ENCODE results near the gene TECTB. TPM values are rescaled to one million over a fixed set of nuclear protein-coding genes. Genes with fewer than 3 reads are reported as not detected.
A peak's percentile ranks its signal among the peaks of the same experiment; 100 is the strongest.

The TECTB gene
- total RNA-seq, 1 experiment from 2014 or later: 0.07 TPM

GRCh38 chr10:112295853-112296830 is 12.9 kb downstream of the TECTB start:
- Histone ChIP-seq H3K9me2 (ENCODE audit: insufficient read depth) (no peaks in the 10 kb centered on the region), H3K27me3 (ENCODE audit: insufficient read depth, low read length) (no peaks in the 10 kb centered on the region), H2AFZ (ENCODE audit: low read depth, low read length, poor library complexity, severe bottlenecking) (no peak overlapping the region), H3K36me3 (ENCODE audit: control insufficient read depth in 1 of 2, insufficient read depth in 2 of 2, low read length in 2 of 2) (no peaks in the 10 kb centered on the region), H3K4me2 (ENCODE audit: low read length) (no peak overlapping the region), H3K9me3 (ENCODE audit: control insufficient read depth in 1 of 2, insufficient read depth in 1 of 2, low read depth in 1 of 2, low read length in 2 of 2) (no peaks in the 10 kb centered on the region), H3K9ac (ENCODE audit: low read length) (no peak overlapping the region), H3K4me1 (ENCODE audit: control insufficient read depth in 1 of 2, insufficient read depth in 2 of 2, low read length in 2 of 2) (no peaks in the 10 kb centered on the region), H3K27ac (ENCODE audit: low read depth, low read length) (no peak overlapping the region), H3K79me2 (ENCODE audit: insufficient read depth, low read length) (no peaks in the 10 kb centered on the region), H3K4me3 (replicated peaks in 1 of 2; ENCODE audit: low read depth in 1 of 2, low read length in 2 of 2) (no peak overlapping the region), H4K20me1 (ENCODE audit: insufficient read depth) (no peaks in the 10 kb centered on the region)
- ChIA-PET CTCF (interaction anchor here (1.9 kb wide), 1 partner anchor 12 kb away, joined by 9 read pairs; no protein-coding TSS in a partner anchor), RAD21 (ENCODE audit: low non-redundant PET in 1 of 2, low total read pairs in 2 of 2, uncharacterized antibody in 2 of 2, unreplicated experiment in 2 of 2) (no interaction called here), POLR2A (no interaction called here)
- no peak for TF ChIP-seq SP1 (IDR thresholded peaks at IDR 0.05; ENCODE audit: low read depth)
- no peak for TF ChIP-seq REST (IDR thresholded peaks at IDR 0.05; ENCODE audit: low read depth)
- TF ChIP-seq POLR2A (IDR thresholded peaks at IDR 0.05; ENCODE audit: borderline replicate concordance, extremely low read depth, insufficient read depth, insufficient read length): no peak
- intact Hi-C loops (cut with micrococcal nuclease): no loop called here
- ATAC-seq: no peak
- no TSS peak for BruUV-seq (replicated peaks)
- no peak for DNase-seq (ENCODE audit: low read depth, low spot score)

- no peaks in the 10 kb centered on the region for H3K9me3 ChIP-seq (ENCODE audit: control insufficient read depth in 1 of 2, insufficient read depth in 1 of 2, low read depth in 1 of 2, low read length in 2 of 2)
- no peak overlapping the region for H2AFZ ChIP-seq (ENCODE audit: low read depth, low read length, poor library complexity, severe bottlenecking)
- ATAC-seq (no peak), DNase-seq (ENCODE audit: low read depth, low spot score) (no peak)
- RAD21 ChIA-PET (ENCODE audit: low non-redundant PET in 1 of 2, low total read pairs in 2 of 2, uncharacterized antibody in 2 of 2, unreplicated experiment in 2 of 2): no interaction called here
- no peak overlapping the region for H3K27ac ChIP-seq (ENCODE audit: low read depth, low read length)
- H3K9ac ChIP-seq (ENCODE audit: low read length): no peak overlapping the region
- intact Hi-C loops (cut with micrococcal nuclease): no loop called here
- H3K4me1 ChIP-seq (ENCODE audit: control insufficient read depth in 1 of 2, insufficient read depth in 2 of 2, low read length in 2 of 2): no peaks in the 10 kb centered on the region
- CTCF ChIA-PET: interaction anchor here (1.9 kb wide), 1 partner anchor 11 kb away, joined by 9 read pairs; no protein-coding TSS in a partner anchor
- no TSS peak for BruUV-seq (replicated peaks)
- no peaks in the 10 kb centered on the region for H3K36me3 ChIP-seq (ENCODE audit: control insufficient read depth in 1 of 2, insufficient read depth in 2 of 2, low read length in 2 of 2)
- no peaks in the 10 kb centered on the region for H3K9me2 ChIP-seq (ENCODE audit: insufficient read depth)
- H3K27me3 ChIP-seq (ENCODE audit: insufficient read depth, low read length): no peaks in the 10 kb centered on the region
- TF ChIP-seq ZFX (IDR thresholded peaks at IDR 0.05) (no peak), SP1 (IDR thresholded peaks at IDR 0.05; ENCODE audit: low read depth) (no peak), EGR1 (IDR thresholded peaks at IDR 0.05; ENCODE audit: low read depth) (peak; percentile 25; the same call in 1 of the 2 replicates), EZH2phosphoT487 (IDR thresholded peaks at IDR 0.05; ENCODE audit: borderline replicate concordance) (no peak)
- no peak overlapping the region for H3K4me3 ChIP-seq (replicated peaks in 1 of 2; ENCODE audit: low read depth in 1 of 2, low read length in 2 of 2)
- POLR2A ChIA-PET: no interaction called here
- no peak overlapping the region for H3K4me2 ChIP-seq (ENCODE audit: low read length)
- no peaks in the 10 kb centered on the region for H3K79me2 ChIP-seq (ENCODE audit: insufficient read depth, low read length)
- no peaks in the 10 kb centered on the region for H4K20me1 ChIP-seq (ENCODE audit: insufficient read depth)
Measured at GRCh38 chr10:112296908-112297331, 13.7 kb downstream of the TECTB start.

Data from HCT116 (cell line).